ENCODE data around the gene FBXO40.

GRCh38 chr3:121601212-121601812 lies 8.1 kb downstream of the FBXO40 start:
- TF ChIP-seq EP300 (IDR thresholded peaks at IDR 0.05) = no peak
- TF ChIP-seq POLR2A (IDR thresholded peaks at IDR 0.05) = no peak
